ENCODE measurements around the gene PPP1R14B.

PPP1R14B gene

DNA sequence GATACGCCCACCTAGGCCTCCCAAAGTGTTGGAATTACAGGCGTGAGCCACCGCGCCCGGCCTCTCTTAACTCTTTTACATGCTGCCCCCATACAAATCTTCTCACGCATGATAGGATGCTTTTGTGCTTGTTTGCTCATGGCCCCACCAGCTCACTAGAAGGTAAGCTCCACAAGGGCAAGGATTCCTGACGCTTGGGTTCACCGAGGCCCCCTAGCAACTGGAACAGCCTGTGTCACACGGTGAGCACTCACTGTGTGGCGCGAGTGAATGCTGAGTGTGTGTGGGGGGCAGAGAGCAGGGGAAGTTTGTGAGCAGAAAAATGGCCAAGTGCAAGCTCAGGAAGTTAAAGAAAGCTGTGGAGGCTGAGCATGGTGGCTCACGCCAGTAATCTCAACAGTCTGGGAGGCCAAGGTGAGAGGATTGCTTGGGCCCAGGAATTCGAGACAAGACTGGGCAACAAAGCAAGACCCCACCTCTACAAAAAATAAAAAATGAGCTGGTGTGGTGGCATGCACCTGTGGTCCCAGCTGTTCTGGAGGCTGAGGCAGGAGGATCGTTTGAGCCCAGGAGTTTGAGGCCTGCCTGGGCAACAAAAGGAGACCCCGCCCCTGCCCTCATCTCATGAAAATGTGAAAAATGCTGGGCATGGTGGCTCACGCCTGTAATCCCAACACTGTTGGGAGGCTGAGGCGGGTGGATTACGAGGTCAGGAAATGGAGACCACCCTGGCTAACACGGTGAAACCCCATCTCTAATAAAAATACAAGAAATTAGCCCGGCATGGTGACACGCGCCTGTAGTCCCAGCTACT, 35.4 kb upstream of the PPP1R14B start:
- no peak for DNase-seq (ENCODE audit: low read depth in 2 of 2)

DNA sequence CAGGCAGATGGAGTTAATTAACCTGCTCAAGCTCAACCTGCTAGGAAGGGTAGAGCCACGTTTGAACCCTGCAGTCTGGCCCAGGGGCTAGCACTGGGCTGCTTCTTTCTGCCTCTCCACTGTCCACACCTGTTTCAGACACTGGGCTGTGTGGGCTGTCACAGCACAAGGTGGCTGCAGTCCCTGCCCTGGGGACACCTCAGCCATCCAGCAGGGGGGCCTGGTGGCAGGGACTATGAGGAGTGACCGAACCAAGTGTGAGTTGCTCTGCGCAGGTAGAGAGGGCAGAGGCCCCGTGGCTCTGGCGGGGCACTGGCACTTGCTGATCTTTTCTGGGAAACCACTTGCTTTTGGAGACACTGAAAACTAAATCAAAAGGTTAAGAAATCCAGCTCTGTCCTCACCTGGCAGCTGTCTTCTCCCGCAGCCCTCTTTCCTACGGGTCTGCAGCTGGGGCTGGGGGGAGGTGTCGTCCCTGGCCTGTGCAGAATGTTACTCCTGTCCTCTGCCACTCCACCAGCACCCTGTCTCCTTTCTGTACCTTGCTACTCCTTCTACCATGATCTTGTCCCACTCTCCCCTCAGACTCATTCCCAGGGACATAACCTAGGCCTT, 31.9 kb upstream of the PPP1R14B start:
- no peak for DNase-seq (ENCODE audit: low read depth in 2 of 2)

DNA sequence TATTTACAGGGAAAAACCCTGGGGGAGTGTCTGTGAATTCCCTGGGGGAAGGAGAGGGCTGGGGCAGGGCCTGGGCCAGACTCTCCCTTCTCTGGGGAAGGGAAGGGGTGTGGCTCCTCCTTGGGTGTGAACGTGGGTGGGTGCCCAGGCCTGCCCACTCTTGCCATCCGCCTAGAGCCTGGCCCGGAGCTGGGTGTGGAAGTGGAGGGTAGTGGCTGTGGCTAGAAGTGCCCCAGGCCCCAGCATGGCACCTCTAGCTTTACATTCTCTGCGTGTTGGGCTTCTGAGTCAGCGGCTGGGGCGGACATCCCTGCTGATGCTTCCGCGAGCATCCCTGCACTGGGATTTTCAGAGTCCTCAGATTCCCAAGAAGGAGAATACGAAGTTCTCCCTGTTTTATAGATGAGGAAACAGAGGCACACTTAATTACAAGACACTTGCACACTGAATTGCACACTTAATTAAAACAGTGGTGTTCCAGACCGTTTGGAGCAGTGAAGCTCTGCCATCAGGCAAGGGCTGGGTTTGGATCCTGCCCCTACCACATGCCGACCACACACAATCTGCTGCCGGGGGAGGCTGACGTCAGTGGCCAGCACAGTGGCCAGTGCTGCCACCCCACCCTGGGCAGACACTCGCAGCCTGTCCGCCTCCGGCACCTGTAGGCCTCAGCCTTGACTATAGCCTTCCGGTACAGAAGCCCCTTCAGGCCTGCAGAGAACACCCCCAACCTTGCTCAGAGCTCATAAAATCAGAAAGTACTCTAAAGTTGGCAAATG, 30.1 kb upstream of the PPP1R14B start:
- no peak for DNase-seq (ENCODE audit: low read depth in 2 of 2)

DNA sequence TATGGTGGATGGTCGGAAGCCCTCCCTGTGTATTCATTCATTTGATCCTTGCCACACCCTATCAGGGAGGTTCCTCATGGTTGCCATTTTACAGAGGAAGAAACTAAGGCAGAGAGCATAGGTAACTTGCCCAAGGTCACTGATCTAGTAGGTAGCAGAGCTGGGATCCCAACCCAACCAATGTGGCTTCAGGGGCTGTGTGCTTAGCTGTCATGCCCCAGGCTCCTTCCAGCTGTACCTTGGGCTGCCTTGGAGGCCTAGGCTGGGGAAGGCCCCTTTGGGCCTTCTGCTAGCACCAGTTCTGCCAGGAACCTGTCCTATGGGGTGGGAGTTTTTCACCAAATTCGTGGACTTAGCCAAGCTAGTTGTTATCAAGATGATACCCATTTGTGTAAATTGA, 29.1 kb upstream of the PPP1R14B start:
- no peak for DNase-seq (ENCODE audit: low read depth in 2 of 2)

DNA sequence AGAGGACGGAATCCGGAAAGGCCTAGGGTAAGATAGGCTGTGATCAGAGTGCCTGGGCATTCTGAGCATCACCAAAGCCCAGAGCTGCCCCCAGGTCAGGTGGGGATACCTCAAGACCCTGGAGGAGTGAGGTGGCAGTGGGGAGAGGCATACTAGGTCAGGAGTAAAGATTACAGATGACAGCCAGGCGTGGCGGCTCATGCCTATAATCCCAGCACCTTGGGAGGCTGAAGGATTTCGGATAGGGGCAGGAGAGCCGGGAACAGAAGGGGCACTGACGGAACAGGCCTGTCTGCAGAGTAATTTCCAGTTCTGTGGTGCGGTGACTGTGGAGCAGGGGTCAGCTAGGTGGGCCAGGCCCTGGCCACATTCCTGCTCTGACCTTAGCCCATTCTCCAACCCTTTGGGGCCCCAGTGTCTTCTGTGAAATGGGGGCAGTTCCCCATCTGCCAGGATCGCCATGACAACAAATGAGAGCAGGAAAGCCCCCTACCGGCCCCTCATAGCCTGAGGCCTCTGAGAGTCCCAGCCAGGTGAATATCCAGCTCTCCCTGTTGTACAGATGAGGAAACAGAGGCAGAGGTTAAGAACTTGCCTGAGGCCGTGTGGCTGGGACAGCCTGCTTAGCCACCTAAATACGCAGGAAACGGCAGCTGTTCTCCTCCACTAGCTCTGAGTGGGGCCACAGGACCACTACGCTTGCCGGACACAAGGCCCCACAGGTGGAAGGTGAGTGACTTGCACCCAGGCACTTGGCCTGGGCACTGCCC, 28.5 kb upstream of the PPP1R14B start:
- no peak for DNase-seq (ENCODE audit: low read depth in 2 of 2)

DNA sequence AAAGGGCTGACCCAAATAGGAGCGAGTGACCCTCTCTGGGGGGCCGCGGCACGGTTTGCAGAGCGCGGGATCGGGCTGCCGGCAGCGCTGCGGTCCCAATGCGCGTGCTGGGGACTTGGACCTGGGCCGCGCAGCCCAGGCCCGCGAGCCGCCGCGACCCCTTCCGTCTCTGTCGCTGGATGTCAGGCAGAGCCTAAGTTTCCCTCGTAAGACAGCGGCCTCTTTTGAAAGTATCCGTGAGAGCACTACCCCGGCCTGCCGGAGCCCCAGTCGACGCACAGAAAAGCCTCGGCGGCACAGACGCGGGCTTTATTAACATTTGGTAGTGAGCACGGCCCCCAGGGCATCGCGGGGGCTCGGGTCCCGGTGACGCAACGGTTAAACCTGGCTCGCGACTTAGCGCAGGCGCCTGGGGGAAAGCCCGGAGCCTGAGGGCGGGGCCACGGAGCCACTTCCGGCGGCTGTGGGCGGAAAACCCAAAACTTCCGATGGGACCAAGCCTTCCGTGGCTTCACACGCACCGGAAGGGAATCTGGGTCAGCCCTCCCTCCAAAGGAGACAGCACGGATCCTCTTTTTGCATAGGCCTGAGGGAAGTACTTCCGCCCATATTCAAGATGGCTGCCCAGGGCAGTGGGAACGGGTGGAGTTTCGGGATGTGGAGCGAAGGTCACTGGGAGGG, 22.9 kb upstream of the PPP1R14B start:
- peak; percentile 97 to 98 for DNase-seq (ENCODE audit: low read depth in 2 of 2)

DNA sequence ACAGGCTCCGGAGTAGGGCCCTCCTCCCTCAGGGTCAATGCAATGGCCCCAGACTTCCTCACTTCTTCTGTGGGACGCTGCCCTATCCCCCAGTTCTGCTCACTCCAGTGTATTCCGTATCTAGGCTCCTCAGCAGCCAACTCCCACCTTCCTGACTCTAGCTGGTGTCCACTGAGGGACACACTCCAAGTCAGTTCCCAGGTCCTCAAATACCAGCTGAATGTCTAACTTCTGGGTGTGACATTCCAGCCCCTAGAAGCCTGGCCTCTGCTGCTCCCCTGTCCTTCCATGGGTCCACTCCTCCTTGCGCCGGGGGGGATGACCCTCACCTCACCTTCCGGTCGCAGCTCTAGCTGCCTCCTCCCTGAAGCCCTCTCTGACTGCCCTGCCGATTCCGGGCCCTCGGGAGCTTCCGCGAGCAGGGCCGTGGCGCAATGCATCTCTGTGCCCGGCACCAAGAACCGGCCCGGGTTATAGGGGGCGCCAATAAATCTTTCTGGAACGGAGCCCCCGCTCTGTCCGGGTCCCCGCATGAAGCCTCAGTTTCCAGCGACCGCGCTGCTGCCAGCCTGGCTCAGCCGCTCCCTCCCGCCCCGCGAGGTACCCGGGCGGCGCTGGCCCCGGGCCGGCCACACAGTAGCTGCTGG, 22.3 kb upstream of the PPP1R14B start:
- DNase-seq (ENCODE audit: low read depth in 2 of 2): peak; percentile 23 to 54

DNA sequence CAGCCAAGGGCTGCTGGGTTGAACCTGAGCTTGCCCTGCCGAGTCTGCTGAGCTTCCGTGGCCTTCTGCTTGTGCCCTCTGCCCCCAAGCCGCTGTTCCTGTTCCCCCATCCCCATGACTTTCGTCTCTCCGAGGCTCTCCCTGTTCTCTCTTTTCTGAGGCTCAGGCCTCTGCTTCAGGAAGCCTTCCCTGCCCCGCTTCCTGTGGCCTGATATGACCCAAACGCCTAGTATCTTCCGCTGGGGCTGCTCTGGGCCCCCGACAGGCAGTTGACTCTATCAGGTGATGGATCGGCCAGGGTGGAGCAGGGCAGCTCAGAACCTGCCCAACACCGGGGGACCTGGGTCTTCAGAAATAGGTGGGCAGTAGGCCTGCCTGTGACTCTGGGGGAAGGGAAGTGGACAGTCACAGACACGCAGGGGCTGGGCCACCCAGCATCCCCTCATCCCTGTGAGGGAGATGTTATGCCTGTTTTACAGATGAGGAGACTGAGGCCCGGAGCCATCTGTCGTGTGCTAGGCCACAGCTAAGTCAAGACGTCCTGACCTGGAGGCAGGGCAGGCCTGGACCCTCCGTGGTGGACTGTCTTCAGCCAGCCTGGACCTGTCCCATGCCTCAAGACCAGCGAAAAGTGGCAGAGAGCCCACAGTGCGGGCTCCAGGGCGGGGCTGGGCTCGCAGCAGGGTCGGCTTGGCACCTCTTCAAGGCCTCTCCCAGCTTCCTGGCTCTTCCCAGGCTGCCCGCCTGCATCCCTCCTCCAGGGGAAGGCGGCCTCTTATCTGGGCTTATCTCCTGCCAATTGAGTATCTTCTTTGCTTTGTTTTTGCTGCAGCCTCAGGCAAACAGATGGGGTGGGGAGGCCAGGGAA, 21.5 kb upstream of the PPP1R14B start:
- DNase-seq (ENCODE audit: low read depth in 2 of 2): no peak

DNA sequence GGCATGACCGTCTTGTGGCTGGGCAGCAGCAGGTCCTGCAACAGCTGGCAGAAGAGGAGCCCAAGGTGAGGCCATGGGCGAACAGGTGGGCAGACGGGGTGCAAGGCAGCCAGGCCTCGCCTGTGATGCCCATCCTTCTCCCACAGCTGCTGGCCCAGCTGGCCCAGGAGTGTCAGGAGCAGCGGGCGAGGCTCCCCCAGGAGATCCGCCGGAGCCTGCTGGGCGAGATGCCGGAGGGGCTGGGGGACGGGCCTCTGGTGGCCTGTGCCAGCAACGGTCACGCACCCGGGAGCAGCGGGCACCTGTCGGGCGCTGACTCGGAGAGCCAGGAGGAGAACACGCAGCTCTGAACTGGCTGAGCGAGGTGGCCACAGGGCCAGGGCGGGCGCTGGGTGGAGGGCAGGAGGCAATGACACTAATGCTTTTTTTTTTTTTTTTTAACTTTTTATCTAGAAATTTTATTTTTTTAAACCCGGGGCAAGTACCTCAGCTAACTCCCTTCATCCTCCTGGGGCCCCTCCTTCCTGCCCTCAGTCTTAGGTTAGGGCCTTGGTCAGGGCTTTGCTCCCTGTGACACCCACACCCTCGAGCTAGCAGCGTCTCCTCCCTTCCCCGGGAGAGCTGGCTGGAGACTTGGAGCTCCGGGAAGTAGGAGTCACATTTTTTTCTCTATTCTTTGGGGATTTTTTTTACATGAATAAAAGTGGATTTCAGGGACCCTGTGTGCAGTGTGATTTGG, 20.6 kb upstream of the PPP1R14B start:
- DNase-seq (ENCODE audit: low read depth in 2 of 2): no peak

DNA sequence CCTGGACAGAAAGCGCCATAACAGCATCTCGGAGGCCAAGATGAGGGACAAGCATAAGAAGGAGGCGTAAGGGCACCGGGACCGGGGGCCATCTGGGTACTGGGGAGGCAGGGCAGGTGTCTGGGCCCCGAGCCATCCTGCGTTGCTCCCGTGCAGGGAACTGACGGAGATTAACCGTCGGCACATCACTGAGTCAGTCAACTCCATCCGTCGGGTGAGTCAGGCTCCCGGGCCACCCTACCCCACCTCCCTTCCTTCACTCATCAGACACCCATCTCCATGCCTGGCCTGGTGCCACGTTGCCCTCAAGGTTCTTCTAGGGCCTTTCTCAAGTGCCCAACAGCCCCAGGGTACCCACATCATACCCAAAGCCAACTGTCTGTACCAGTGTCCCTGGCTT, 19.6 kb upstream of the PPP1R14B start:
- DNase-seq (ENCODE audit: low read depth in 2 of 2): no peak

DNA sequence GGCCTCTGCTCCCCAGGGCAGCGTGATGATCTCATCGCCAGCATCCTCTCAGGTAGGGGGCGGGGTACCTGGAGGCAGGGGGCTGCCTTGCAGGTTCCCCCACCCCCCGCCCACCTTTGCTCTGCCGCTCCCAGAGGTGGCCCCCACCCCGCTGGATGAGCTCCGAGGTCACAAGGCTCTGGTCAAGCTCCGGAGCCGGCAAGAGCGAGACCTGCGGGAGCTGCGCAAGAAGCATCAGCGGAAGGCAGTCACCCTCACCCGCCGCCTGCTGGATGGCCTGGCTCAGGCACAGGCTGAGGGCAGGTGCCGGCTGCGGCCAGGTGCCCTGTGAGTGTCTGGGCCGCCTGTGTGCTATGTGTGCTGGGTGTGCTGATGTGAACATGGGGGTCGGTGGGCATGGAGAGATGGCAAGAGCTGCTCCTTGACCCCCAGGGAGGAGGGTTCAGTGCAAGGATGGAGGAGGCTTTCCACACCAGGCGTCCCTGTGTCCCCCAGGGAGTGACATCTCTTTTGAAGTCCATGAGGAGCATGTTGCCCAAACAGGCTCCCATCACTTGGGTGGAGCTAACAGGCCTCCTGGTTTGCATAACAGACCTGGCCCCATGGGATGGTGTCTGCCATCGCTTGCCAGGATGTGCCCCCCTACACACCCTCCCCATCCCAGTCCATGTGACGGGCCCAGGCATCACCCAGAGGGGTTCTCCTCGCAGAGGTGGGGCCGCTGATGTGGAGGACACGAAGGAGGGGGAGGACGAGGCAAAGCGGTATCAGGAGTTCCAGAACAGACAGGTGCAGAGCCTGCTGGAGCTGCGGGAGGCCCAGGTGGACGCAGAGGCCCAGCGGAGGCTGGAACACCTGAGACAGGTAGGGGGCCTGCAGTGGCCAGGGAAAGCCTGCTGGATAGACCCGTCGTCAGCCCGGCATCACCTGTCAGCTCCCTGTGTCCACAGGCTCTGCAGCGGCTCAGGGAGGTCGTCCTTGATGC, 18.7 kb upstream of the PPP1R14B start:
- DNase-seq (ENCODE audit: low read depth in 2 of 2): no peak

DNA sequence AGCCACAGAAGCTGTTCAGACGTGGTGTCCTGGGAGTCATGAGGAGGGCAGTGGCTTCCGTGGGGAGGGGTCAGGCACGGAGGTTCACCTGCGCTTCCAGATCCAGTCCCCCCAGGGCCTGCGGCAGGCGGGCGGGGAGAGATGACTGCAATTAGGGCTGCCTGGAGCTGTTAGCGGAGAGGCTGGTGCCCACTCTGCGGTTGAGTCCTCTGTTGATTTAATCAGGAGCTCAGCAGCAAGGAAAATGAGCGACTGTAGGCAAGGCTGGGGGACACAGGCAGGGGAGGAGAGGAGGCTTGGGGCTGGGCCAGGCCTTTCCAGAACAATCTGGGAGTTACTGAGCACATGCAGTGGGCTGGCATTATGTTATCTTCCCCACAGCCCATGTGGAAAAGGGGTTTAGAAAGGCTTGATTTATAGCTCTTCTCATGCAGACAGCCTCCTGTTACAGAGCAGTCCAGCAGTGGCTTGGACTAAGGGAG, 17.7 kb upstream of the PPP1R14B start:
- DNase-seq (ENCODE audit: low read depth in 2 of 2): no peak

DNA sequence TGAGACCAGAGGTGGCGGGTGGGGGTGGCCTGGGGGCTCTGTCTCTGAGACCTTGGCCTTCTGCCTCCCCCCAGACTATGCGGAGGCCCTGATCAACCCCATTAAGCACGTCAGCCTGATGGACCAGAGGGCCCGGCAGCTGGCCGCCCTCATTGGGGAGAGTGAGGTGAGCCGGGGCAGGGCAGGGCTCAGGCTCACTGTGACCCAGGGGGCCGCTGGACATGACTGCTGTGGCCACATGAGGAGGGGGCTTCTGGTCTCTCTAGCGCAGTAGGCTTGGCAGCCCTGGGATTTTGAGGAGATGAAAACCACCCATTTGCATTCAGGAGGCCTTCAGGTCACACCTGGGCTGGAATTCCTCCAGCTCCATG, 17.2 kb upstream of the PPP1R14B start:
- no peak for DNase-seq (ENCODE audit: low read depth in 2 of 2)

DNA sequence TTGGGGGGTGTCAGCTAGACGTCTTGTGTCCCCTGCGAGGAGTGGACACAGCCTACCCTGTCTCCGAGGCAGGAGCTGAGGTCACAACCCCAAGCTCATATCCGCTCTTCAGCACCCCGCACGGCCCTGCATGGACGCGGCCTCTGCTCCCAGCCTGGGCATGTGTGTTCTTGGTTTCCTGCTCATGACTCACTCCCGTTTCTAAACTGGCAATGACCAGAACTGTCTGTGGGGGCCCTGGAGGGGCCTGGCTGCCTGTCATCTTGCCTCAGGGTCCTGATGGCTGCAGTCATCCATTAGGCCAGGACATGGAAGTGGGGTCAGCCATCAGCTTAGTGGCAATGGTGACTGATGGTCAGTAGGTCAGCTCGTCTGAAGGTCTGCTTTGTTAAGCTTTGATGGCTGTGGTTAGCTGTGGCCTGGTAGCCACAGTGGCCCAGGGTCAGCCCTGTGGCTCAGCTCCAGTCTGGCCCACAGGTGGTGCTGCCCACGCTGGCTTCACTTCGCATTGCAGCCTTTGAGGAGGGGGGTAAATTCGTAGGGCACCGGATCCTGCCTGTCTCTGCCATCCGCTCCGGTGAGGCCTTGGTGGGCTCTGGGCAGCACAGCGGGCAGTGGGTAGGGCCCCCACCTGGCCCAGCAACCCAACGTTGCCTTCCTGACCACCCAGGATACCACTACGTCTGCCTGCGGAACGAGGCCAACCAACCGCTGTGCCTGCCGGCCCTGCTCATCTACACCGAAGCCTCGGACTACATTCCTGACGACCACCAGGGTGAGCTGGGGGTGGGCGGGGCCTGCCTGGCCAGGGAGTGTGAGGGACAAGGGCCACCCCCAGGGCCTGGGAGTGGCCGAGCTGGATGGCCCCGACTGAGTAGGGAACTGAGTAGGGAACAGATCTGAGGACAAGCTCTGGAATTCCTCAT, 16.5 kb upstream of the PPP1R14B start:
- DNase-seq (ENCODE audit: low read depth in 2 of 2): no peak

DNA sequence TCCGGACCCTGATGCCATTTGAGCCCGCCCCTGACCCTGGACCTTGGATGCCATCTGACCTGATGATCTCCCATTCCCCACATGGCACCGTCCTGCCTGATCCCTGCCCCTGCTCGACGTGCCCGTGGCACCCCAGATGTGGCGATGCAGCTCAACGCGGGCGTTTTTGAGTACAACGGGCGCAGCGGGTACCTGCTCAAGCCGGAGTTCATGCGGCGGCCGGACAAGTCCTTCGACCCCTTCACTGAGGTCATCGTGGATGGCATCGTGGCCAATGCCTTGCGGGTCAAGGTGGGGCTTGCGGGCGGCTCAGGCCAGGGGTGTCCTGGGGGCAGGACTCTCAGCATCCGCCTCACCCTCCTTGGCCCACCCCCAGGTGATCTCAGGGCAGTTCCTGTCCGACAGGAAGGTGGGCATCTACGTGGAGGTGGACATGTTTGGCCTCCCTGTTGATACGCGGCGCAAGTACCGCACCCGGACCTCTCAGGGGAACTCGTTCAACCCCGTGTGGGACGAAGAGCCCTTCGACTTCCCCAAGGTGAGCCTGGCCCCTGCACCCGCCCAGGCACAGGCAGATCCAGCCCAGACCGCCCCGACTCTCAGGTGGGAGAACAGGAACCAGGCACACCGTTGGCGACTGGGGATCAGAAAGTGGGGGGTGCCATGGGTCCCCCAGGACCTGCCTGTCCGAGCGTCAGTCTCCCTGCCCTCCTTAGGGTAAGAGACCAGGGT, 15.7 kb upstream of the PPP1R14B start:
- no peak for DNase-seq (ENCODE audit: low read depth in 2 of 2)

DNA sequence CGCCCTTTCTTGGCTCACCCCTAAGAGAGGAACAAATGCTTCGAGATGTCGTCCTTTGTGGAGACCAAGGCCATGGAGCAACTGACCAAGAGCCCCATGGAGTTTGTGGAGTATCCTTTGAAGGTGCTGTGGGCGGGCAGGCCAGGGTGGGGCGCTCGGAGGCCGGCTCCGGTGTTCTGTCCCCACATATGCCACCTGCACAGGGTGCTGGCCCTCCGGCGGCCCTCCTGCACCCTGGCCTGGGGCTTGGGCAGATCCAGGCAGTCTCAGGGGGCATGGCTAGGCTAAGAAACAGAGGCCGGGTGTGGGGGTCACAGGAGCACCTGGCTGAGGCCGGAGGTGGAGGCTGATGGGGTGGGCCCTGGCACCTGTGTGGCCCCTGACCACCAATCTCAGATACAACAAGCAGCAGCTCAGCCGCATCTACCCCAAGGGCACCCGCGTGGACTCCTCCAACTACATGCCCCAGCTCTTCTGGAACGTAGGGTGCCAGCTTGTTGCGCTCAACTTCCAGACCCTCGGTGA, 14.9 kb upstream of the PPP1R14B start:
- no peak for DNase-seq (ENCODE audit: low read depth in 2 of 2)

Data from stimulated activated CD4-positive, alpha-beta T cell treated with anti-CD3 and anti-CD28 coated beads, Interleukin-12 subunit alpha, Interleukin-12 subunit beta, amount 100 ng/mL, for 24 hours (primary cell).